Skeletal muscle tissue (tissue), 4 donors: Measurements from ENCODE around the gene CEP131. TPM values are rescaled to one million over a fixed set of nuclear protein-coding genes. Genes with fewer than 3 reads are reported as not detected.

Experiments used
- H3K27ac ChIP-seq: one replicate; pipeline ENCODE4 v1.7.0; 2013; ENCODE audit warnings: mild to moderate bottlenecking, low read depth, low read length, inconsistent platforms
- H3K27me3 ChIP-seq, 3 donors: one replicate each; pipeline ENCODE4 v1.7.0; 2013; ENCODE audit warnings: low read length in 3 of 3; ENCODE audit not compliant: control insufficient read depth in 3 of 3, insufficient read depth in 3 of 3
- H3K36me3 ChIP-seq, 3 donors: one replicate each; pipeline ENCODE4 v1.7.0; 2013; ENCODE audit warnings: low read length in 3 of 3; ENCODE audit not compliant: control insufficient read depth in 3 of 3, insufficient read depth in 3 of 3
- H3K4me1 ChIP-seq, 3 donors: one replicate each; pipeline ENCODE4 v1.7.0; 2013; ENCODE audit warnings: low read length in 3 of 3, mild to moderate bottlenecking in 3 of 3; ENCODE audit not compliant: control insufficient read depth in 3 of 3, insufficient read depth in 3 of 3
- H3K4me3 ChIP-seq, 3 donors: one replicate each; pipeline ENCODE4 v1.7.0; 2013; ENCODE audit warnings: low read length in 3 of 3
- H3K9ac ChIP-seq, 3 donors: one replicate each; pipeline ENCODE4 v1.7.0; 2013; ENCODE audit warnings: low read length in 3 of 3, mild to moderate bottlenecking in 3 of 3, moderate library complexity in 2 of 3, low read depth in 1 of 3
- H3K9me3 ChIP-seq, 3 donors: one replicate each; pipeline ENCODE4 v1.7.0; 2013; ENCODE audit warnings: low read length in 3 of 3; ENCODE audit not compliant: control insufficient read depth in 3 of 3
- total RNA-seq: library from RNA; depleted of rRNA; stranded (reverse); fragments of >200 nt; gene quantifications from one replicate; pipeline ENCODE4 v1.2.3, GENCODE V29; 2014
- donor health status: Osteomylitis.

Gene CEP131
- total RNA-seq, 1 donor from 2014 or later, result 10.4 TPM

DNA sequence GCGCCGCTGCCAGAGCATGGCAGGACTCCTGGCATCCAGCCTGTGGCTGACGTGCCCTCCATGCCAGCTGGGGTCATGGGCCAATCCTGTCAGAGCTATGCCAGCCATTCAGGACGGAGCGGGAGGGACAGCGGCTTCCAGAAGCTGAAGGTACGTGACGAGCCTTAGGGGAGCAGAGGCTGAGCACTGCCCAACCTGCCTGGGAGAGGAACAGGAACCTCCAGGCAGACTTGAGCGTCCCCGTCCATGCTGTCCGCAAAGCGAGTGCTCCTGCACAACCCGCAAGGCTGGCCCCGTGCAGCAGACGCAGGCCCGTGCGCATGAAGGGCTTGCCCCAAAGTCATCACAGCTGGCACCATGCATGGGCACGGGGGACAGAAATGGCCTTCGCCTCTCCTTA lies 37.9 kb upstream of the CEP131 start:
- Histone ChIP-seq H3K36me3 (peaks cover 42 to 47% (median 46%) of the 10 kb centered on the region in 3 donors), H3K4me1 (peaks cover under 1 to 8% (median 4%) of the 10 kb centered on the region in 3 donors), H3K27me3 (no peaks in the 10 kb centered on the region), H3K9ac (no peak overlapping the region), H3K9me3 (no peaks in the 10 kb centered on the region), H3K4me3 (no peak overlapping the region), H3K27ac (no peak overlapping the region)

DNA sequence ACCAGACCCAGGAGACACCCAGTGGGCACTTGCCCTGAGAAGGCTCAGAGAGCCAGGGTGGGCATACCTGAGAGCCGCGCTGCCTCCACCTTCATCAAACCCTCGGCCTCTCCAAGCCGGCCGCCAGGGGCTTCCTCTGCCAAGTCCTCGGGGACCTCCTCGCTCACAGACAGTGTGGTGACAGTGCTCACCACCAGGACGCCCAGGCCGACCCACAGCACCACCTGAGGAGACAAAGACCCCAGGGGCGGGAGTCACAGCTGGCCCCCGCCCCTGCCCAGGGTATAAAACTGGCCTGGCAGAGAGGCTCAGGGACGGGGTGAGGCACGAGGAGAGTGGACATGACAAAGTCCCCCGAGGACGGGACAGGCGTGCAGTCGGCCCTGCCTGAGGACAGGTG lies 37.4 kb upstream of the CEP131 start:
- H3K9me3 ChIP-seq, result no peaks in the 10 kb centered on the region
- peaks cover 5 to 13% (median 9%) of the 10 kb centered on the region in 3 donors for H3K4me1 ChIP-seq
- no peaks in the 10 kb centered on the region for H3K27me3 ChIP-seq
- peaks cover 38 to 46% (median 46%) of the 10 kb centered on the region in 3 donors for H3K36me3 ChIP-seq
- H3K27ac ChIP-seq, result no peak overlapping the region
- no peak overlapping the region for H3K4me3 ChIP-seq
- H3K9ac ChIP-seq, result no peak overlapping the region

DNA sequence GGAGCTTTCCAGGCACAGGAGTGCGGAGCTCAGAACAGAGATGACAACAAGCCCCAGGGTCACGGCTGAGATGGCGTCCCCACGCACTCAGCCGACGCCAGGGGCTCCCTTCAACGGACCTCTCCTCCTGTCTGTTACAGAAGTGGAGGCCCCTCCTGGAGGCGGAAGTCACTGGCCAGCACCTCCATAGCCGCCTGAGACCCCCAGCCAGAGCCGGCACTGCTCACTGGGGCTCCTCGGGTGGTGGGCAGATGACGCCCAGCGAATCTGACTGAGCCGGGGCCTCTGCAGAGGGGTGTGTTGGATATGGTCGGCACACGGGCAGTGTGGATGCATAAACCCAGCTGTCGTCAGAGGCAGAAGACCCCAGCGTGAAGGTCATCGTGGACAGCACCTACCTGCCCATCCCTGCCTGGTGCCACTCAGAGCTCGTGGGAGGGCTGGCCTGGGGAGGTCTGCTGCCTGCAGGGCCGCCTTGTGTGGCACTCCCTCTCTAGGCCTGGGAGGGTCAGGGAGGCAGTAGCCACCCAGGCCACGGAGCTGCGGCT lies 36.4 kb upstream of the CEP131 start:
- Histone ChIP-seq H3K36me3 (peaks cover 34 to 41% (median 40%) of the 10 kb centered on the region in 3 donors), H3K4me1 (peaks cover 11 to 23% (median 15%) of the 10 kb centered on the region in 3 donors), H3K9ac (no peak overlapping the region), H3K9me3 (no peaks in the 10 kb centered on the region), H3K27me3 (no peaks in the 10 kb centered on the region), H3K4me3 (no peak overlapping the region), H3K27ac (no peak overlapping the region)

DNA sequence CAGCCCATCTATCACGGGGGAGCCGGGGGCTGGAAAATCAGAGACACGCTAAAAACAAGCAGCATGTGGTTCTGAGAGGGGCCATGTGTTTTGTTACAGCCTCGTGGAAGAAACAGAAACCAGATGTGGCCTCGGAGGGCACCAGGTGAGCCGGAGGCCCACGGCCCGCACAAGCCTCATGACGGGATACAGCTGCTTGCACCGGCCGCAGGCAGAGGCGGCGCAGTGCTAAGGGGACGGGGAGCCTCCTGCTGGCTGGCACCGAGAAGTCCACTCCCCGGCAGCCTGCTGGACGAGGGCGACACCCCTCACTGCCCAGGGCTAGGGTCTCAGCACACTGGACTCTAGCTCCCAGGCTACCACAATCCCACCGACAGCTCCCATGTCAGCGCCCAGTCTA lies 35.5 kb upstream of the CEP131 start:
- peaks cover 28 to 35% (median 35%) of the 10 kb centered on the region in 3 donors for H3K36me3 ChIP-seq
- no peaks in the 10 kb centered on the region for H3K9me3 ChIP-seq
- no peak overlapping the region for H3K4me3 ChIP-seq
- no peak overlapping the region for H3K27ac ChIP-seq
- H3K9ac ChIP-seq, result no peak overlapping the region
- H3K4me1 ChIP-seq, result peaks cover 11 to 28% (median 15%) of the 10 kb centered on the region in 3 donors
- H3K27me3 ChIP-seq, result no peaks in the 10 kb centered on the region

DNA sequence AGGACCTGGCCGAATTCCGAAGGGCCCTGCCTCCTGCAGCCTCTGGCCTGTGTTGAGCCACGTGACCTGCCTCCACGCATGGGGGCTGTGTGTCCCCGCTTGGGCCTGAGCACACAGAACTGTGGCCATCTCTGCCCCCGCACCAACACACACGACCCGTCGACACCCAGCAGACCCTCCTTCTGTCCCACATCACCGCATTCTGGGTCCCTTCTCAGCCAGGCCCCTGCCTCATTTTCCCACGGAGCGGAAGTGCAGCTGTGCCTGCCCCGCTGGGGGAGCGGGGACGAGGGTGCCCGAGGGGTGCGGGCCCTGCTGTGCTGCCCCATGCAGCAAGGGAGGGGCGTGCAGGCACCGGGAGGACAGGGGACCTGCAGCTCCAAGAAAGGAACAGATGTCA lies 34.8 kb upstream of the CEP131 start:
- H3K27me3 ChIP-seq, result no peaks in the 10 kb centered on the region
- H3K27ac ChIP-seq, result no peak overlapping the region
- peaks cover 26 to 35% (median 33%) of the 10 kb centered on the region in 3 donors for H3K36me3 ChIP-seq
- H3K4me3 ChIP-seq, result no peak overlapping the region
- H3K9ac ChIP-seq, result no peak overlapping the region
- H3K4me1 ChIP-seq, result peaks cover 11 to 28% (median 15%) of the 10 kb centered on the region in 3 donors
- no peaks in the 10 kb centered on the region for H3K9me3 ChIP-seq

DNA sequence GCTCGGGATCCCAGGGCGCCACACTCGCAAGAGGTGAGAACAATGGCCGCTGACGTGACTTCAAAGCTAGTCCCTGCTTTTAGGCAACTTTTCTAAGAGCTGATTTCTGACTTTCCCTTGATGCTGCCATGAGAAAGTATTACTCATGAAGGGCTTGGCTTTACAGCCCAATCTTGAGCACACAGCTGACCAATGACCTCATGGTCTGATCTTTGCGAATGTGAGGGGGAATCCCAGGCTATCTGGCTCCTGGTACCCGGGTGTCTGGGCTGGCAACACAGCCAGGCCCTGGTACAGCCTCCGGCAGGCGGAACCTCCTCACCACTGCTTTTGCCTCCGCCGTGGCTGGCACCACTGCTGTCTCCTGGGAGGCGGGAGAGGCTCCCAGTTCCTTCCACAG lies 33.9 kb upstream of the CEP131 start:
- H3K27me3 ChIP-seq, result no peaks in the 10 kb centered on the region
- no peak overlapping the region for H3K4me3 ChIP-seq
- H3K9ac ChIP-seq, result peak overlapping the region in 1 of 3 donors; percentile 25
- H3K27ac ChIP-seq, result no peak overlapping the region
- H3K9me3 ChIP-seq, result no peaks in the 10 kb centered on the region
- peaks cover 11 to 28% (median 15%) of the 10 kb centered on the region in 3 donors for H3K4me1 ChIP-seq
- peaks cover 22 to 36% (median 30%) of the 10 kb centered on the region in 3 donors for H3K36me3 ChIP-seq

DNA sequence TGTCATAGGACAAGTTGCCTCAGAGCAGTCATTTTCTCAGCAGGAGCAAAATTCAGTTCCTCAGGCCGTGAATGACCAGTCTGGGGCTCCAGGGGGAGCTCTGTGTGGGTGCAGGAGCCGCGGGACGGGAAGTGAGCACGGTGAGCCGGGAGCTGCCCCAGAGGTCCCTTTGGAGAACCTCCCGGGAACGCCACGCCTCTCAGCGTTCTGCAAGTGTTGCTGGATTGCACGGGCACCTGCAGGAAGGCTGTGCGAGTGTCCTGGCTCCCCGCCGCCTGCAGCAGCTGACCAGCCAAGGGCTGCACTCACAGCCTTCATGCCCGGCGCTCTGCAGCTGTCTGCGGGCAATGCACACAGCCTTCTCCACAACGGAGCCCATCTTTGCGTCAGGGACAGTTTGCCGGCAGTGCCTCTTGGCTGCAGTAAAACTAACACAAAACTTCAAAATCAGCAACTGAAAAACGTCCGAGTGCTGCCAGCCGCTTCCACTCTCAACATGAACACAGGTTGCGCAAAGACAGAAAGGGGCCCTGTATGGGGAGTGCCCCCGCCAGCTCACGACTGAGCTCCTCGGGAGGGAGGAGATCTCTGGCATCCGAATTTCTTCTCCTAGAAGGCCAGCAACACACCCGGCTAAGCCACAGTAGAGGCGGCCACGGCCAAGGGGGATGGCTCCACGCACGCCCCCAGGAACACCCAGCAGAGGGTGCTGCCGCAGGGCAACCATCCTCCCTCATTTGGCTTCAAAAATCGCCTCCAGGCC lies 32.4 kb upstream of the CEP131 start:
- H3K27ac ChIP-seq, result peak overlapping the region; percentile 5
- no peaks in the 10 kb centered on the region for H3K9me3 ChIP-seq
- H3K4me3 ChIP-seq, result peak overlapping the region; percentile 39 to 43 (median 41)
- no peaks in the 10 kb centered on the region for H3K27me3 ChIP-seq
- peaks cover 11 to 28% (median 15%) of the 10 kb centered on the region in 3 donors for H3K4me1 ChIP-seq
- peak overlapping the region; percentile 3 to 66 (median 12) for H3K9ac ChIP-seq
- H3K36me3 ChIP-seq, result peaks cover 13 to 34% (median 22%) of the 10 kb centered on the region in 3 donors

DNA sequence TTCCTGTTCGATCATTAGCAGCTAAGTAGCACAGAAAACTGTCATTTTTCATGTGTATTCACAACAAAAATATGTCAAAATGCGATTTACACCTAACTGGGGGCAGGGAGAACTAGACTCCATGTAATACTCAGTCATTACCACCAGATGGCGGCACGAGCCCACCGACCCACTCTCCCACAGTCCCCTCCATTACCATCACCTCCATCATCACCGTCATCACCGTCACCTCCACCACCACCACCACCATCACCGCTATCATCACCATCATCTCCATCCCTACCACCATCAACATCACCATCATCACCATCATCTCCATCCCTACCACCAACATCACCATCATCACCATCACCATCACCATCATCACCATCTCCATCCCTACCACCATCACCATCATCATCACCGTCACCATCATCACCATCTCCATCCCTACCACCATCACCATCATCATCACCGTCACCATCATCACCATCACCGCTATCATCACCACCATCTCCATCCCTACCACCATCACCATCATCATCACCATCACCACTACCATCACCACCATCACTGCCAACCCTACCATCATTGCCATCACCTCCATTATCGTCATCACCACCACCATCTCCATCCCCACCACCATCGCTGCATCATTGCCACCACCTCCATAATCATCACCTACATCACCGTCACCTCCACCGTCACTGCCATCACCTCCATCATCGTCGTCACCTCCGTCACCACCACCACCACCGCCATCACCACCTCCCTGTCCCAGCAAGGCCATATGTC lies 30.8 kb upstream of the CEP131 start:
- Histone ChIP-seq H3K36me3 (peaks cover 6 to 24% (median 12%) of the 10 kb centered on the region in 3 donors), H3K27ac (no peak overlapping the region), H3K4me3 (no peak overlapping the region), H3K9me3 (no peaks in the 10 kb centered on the region), H3K9ac (no peak overlapping the region), H3K4me1 (peaks cover 11 to 28% (median 15%) of the 10 kb centered on the region in 3 donors), H3K27me3 (no peaks in the 10 kb centered on the region)

DNA sequence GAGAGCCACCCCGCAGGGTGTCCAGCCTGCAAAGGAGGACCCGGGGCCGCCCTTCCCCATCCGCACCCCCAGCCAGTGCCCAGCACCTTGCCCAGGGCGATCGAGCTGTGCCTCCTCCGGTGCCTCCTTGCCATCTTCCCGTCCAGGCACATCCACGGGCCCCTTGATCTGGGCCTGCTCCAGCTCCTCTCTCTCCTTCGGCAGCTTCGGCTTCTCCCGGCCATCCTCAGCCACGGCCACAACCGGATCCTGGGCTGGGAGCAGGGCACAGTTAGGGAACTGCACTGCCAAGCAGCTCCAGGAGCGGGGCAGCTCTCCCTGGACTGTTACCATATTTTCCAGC lies 30.2 kb upstream of the CEP131 start:
- Histone ChIP-seq H3K27me3 (no peaks in the 10 kb centered on the region), H3K4me3 (no peak overlapping the region), H3K36me3 (peaks cover 4 to 19% (median 9%) of the 10 kb centered on the region in 3 donors), H3K9me3 (no peaks in the 10 kb centered on the region), H3K9ac (no peak overlapping the region), H3K4me1 (peaks cover 11 to 28% (median 15%) of the 10 kb centered on the region in 3 donors), H3K27ac (no peak overlapping the region)
